ENCODE measurements around the gene TMEM169.
"Not testable (repeated sequence)": the region's sequence is repeated elsewhere in the genome, so short reads cannot be mapped to it uniquely, and the experiment has no call there.

TMEM169 gene

DNA sequence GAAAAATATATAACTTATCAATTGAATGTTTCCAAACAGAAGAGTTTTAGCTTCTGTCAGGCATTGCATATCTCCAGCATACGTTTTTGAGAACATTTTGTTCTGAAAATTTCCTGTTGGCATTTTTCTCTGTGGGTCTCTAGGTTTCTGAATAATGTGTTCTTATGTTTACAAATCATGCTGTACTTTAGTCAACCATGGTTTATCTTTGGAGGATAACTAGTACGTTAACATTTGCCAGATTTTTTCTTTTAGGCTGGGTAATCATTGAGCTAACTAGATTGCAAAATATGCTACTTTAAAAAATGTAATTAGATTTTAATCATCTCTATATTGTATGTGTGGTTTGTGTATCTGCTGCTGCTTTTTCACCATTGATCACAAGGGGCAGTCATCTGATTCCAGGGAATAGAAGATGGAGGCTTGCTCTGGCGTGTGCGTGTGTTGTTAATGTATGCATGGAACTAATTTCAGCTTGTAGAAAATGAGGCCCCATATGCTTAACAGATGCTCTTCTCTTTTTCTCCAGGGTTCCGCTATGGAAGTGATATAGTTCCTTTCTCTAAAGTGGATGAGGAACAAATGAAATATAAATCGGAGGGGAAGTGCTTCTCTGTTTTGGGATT, 48.7 kb downstream of the TMEM169 start:
- DNase-seq (ENCODE audit: low read depth in 3 of 3, low spot score in 1 of 3) = no peak

DNA sequence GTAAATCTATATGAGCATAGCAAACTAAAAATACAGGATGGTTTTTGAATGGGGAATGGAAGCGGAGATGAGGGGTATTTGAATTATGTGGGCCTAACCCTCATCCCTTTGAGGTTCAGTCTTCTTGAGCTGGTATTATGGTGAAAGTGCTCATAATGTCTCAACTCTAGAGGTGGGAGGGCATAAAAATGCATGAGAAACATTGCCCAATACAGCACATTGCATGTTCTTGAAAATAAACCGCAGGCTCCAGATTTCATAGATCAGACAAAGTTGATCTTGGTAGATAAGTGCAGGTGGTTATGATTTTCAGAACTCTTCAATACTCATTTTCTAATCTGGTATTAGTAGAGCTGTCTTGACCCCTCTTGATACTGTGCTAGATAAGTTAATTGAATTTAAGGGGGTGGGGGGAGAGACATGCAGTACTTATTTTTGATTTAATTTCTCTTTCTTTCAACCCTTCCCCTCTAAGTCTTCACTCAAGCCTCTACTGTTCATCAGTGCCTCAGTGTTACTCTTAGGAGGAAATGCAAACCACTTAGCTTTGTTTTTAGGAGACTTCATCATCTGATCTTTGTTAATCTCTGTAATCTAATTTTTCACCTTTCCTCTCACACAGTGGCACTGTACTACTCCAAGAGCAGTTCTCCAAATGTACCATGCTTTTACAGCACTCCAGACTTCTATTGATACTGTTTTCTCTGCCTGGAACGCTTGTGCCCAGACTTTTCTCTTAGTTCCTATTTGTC, 49.6 kb downstream of the TMEM169 start:
- DNase-seq (ENCODE audit: low read depth in 3 of 3, low spot score in 1 of 3) = no peak

DNA sequence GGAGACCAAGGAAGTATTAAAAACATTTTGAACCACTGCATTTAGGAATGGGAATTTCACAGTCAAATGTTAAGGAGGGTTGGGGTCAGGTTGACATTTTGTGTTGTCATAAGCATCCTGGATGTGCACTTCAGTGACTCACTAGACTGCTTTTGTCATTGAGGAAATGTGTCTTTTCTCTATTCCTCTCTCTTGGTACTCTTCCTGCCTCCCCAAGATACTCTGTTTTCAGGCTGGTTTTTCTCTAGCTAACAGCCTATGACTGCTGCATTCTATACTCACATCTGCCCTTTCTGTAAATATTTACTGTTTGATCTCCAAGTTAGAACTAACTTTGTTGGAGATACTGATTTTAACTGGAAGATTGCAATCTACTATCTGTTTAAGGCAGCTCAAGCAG, 50.9 kb downstream of the TMEM169 start:
- no peak for DNase-seq (ENCODE audit: low read depth in 3 of 3, low spot score in 1 of 3)

DNA sequence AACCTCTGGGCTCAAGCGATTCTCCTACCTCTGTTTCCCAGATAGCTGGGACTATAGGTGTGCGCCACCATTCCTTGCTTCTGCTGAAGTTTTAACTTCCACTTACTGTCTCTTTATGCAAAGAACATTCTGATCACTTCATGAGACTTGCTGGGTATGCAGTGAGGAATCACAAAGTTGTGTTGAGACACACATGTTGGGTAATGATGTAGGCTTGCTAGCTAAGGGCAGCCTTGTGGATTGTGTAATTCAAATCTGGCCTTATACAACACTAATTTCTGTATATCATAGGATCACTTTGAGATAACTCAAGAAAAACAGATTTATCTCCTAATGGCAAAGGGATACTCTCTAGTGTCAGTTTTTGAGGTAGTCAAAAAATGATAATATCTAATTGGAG, 51.7 kb downstream of the TMEM169 start:
- no peak for DNase-seq (ENCODE audit: low read depth in 3 of 3, low spot score in 1 of 3)

DNA sequence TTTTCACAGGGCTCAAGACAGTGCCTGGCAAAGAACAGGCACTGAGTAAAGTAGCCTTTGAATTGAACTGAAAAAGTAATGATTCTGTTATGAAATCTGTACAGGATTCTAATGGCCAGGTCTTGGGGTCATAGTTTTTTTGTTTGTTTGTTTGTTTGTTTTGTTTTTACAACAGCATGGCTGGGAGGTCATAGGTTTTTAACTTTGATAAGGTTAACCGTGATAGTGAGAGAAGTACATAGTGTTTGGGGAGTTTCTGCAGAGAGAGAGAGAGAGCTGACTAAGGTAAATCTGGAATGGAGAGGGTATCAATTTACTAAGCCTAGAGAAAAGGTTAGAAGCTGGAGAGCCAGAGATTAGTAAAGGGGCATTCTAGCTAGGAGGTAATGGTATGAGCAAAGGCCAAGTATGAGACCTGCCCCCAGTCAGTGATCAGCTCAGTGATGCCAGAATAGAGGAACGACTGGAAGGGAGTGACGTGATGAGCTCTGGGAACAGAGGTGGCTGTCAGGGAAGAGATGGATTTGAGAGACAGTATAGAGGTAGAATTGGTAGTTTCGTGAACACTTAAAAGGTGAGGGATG, 53.3 kb downstream of the TMEM169 start:
- DNase-seq (ENCODE audit: low read depth in 3 of 3, low spot score in 1 of 3) = no peak

DNA sequence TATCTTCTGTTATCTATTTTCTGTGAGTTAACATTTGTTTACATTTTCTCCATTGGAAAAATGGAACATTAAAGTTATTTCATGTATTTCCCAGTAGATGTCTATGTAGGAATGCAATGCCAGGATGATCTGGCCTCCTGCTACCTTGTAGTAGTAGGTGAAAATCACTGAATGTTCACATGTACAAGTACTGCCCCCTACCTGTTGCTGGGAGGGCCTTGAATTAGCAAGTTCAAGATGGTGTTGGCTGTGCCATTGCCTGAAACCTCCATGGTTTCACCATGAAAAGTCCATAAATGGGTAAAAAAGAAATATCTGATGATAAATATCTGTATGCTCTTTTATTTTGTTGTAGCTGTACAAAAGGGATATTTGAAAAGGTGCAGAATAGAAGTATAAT, 58.2 kb downstream of the TMEM169 start:
- no peak for DNase-seq (ENCODE audit: low read depth in 3 of 3, low spot score in 1 of 3)

DNA sequence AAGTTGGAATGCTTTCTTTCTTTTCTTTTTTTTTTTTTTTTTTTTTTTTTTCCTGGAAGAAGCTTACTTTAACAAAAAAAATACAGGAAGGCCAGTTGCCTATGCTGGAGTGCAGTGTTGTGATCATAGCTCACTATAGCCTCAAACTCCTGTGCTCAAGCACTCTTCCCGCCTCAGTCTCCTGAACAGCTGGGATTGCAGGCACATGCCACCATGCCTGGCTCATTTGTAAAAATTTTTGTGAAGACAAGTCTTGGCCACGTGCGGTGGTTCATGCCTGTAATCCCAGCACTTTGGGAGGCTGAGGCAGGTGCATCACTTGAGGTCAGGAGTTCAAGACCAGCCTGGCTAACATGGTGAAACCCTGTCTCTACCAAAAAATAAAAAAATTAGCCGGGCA, 59.8 kb downstream of the TMEM169 start:
- not testable (repeated sequence) for DNase-seq (ENCODE audit: low read depth in 3 of 3, low spot score in 1 of 3)

DNA sequence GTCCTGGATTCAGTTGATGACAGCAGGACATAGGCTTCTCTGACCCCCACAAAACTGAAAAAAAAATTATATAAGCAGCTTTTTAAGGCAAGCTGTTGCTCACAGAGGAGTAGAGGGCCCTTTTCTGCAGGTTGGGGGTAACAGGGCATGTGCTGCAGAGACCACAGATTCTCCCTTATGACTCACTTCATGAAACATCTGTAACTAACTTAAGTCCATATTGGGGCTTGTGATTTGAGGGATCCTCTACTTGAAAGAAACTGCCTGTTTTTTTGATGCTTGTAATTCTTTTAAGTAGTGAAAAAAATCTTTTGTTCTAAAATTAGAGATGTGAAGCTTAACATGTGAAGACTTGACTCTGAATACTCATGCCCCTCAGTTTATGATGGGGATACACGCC, 60.8 kb downstream of the TMEM169 start:
- no peak for DNase-seq (ENCODE audit: low read depth in 3 of 3, low spot score in 1 of 3)

DNA sequence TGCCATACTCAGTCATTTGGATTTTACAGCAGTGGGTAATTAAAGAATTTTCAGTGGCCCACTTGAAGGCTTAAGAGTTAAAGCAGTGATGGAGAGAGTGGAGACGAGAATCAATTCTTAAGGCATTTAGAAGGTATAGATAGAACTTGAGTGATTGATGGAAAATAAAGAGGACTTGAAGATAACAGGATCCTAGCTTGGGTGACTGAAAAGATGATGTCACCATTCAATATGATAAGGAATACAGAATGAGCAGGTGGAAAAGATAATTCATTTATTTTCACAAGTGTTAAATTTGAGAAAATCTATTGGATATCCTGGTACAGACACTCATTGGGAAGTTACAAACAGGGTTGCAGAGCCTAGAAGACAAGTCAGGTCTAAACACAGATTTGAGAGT, 62.7 kb downstream of the TMEM169 start:
- DNase-seq (ENCODE audit: low read depth in 3 of 3, low spot score in 1 of 3) = no peak

DNA sequence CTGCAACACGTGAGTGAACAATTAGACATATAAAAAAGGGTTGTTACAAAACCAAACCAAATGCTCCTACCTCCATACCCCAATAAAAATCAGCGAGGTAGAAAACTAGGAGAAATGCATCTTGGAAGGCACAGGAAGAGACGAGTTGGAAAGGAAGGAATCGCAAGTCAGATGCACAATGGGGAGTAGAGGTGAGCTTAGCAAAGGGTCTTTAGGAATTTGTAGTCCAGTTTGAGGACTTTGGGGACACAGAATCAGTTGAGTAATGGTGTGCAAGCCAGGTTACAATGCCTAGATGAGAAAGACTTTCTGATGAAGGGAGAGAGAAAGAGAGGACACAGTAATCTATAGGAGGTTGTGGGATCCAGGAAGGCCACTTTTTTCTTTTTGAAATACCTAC, 63.1 kb downstream of the TMEM169 start:
- no peak for DNase-seq (ENCODE audit: low read depth in 3 of 3, low spot score in 1 of 3)

DNA sequence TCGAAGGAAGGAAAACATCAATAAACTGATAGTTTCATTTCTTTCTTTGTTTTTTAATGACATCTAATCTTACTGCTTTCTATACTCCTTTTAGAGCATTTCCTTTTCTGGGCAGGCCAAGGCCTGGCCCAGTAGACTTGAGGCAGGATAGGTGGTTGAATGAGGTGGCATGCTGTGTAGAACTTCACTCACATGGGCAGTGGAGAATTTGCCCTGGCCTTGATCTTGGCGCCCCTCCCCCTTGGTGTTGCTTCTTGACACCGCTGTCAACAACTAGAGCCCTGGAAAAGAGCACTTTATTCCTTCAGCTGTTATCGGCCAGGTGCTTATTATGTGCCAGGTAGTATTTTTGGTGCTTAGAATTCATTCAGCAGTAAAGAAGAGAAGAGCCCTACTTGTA, 64.9 kb downstream of the TMEM169 start:
- no peak for DNase-seq (ENCODE audit: low read depth in 3 of 3, low spot score in 1 of 3)

DNA sequence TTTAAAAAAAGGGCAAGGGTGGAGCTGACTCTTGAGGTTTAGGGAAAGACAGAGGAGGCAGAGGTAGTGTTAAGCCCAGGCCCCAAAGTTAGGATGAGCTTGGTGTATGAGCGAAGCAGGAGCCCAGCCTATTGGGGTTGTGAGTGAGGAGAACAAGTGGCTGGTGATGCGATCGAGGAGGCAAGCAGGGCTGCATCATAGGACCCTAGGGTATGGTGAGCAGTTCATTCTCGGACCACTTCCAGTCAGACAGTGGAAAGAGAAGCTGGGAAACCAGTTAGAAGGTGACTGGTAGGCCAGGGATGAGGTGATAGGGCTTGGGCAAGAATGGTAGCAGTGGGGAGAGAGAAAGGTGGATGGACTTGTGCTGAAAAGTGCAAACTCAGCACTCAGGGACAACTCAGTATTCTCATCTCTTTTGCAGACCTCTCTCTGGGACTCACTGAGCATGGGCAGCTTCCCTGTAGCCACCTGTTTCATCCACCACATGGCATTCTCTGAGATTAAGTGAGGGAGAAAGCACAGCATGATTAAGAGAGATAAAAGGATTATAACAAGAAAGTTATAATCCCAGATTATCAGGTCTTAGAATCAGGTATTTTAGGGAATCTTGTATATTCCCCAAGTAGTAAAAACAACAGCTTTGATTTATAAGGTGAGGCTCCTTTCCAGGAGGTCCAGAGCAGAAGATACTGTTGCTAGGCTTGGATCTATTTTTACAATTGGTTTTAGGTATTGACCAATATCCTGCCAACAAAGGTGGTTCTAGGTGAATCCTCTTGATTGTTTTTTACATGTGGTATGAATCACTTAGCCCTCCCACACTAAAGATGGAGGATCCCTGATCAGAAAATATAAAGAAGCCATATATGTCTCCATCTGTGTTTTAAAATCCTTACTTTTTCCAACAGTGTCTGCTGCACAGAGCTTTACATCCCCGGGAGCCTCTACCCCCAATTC, 65.7 kb downstream of the TMEM169 start:
- DNase-seq (ENCODE audit: low read depth in 3 of 3, low spot score in 1 of 3) = no peak

DNA sequence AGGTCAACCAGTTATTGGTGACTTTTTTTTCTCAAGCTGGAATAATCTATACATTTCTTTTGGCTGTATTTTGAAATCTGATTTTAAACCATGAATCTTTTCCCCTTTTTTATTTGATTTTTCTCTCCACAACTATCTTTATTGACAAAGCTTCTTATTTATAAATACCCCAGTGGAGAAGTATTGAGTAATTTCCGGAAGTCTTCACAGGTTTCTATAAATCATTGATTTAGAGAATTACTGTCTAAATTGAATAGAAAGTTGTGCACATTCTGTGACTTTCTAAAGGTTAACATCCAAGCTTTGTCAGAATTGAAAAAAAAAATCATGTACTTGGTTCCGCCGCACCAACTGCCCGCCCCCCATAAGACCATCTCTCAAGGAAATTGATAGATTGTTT, 67.3 kb downstream of the TMEM169 start:
- DNase-seq (ENCODE audit: low read depth in 3 of 3, low spot score in 1 of 3) = no peak

DNA sequence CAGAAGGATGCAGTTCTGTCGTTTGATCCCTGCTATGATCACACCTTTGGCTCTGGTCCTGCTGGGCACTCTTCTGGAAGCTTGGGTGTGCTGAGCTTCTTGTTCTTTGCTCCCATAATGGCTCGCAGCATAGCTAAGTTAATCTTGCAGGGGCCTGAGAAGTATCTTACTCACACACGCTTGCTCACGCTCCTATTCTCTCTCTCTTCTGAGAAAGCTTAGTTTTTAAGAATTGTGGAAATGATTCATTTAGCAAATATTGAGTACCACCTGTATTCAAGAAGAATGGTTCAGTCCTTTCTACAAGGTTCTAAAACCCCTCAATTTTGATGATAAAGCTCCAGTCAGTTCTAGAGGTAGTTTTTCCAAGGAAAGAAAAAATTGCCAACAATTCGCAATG, 68.0 kb downstream of the TMEM169 start:
- no peak for DNase-seq (ENCODE audit: low read depth in 3 of 3, low spot score in 1 of 3)

DNA sequence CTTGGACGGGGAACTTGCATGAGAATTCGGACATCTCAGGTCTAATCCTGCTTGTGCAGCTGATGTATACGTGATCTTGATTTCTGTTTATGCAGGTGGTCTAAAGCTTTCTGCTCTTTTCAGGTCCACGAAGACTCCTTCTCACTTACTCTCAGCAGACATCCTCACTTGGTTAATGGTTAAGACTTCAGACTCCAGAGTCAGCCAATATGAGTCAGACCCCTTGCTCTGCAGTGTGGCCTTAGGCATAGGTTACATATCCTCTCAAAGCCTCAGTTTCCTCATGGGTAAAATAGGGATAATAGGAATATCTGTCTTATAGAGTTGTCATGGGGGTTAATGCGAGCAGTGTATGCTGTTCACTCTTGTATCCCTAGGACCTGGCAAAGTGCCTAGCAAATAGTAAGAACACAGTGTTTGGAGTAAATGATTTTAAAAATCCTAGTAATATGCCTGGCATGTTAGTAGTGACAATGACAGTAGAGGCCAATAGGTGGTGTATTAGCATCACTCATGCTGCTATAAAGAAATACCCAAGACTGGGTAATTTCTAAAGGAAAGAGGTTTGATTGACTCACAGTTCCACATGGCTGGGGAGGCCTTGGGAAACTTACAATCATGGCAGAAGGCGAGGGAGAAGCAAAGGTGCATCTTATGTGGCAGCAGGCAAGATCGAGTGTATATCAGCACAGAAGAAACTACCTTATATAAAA, 69.8 kb downstream of the TMEM169 start:
- no peak for DNase-seq (ENCODE audit: low read depth in 3 of 3, low spot score in 1 of 3)
